Hepatocyte (in vitro differentiated cells): ENCODE results near the gene AHCYL2.

ENCODE experiments used
- CTCF ChIP-seq: fragments of 200-600 bp; sonication (generic); IDR thresholded peaks from 2 replicates; pipeline ENCODE4 v1.5.1; 2016; ENCODE audit warnings: antibody characterized with exemption, mild to moderate bottlenecking; ENCODE audit not compliant: poor library complexity
- EZH2 ChIP-seq: fragments of 200-600 bp; sonication (generic); IDR thresholded peaks from 2 replicates; pipeline ENCODE4 v1.6.1; 2016; ENCODE audit warnings: antibody characterized with exemption, mild to moderate bottlenecking, borderline replicate concordance

GRCh38 chr7:129199406-129199805, 25.4 kb upstream of the AHCYL2 start:
- no peak for TF ChIP-seq EZH2
- no peak for TF ChIP-seq CTCF
